Measurements from ENCODE around the gene RPUSD1. TPM values are rescaled to one million over a fixed set of nuclear protein-coding genes. Genes with fewer than 3 reads are reported as not detected.

RPUSD1 gene
- total and polyA plus RNA-seq, 11 donors: 7.1 to 25.7 (median 10.9) TPM

DNA sequence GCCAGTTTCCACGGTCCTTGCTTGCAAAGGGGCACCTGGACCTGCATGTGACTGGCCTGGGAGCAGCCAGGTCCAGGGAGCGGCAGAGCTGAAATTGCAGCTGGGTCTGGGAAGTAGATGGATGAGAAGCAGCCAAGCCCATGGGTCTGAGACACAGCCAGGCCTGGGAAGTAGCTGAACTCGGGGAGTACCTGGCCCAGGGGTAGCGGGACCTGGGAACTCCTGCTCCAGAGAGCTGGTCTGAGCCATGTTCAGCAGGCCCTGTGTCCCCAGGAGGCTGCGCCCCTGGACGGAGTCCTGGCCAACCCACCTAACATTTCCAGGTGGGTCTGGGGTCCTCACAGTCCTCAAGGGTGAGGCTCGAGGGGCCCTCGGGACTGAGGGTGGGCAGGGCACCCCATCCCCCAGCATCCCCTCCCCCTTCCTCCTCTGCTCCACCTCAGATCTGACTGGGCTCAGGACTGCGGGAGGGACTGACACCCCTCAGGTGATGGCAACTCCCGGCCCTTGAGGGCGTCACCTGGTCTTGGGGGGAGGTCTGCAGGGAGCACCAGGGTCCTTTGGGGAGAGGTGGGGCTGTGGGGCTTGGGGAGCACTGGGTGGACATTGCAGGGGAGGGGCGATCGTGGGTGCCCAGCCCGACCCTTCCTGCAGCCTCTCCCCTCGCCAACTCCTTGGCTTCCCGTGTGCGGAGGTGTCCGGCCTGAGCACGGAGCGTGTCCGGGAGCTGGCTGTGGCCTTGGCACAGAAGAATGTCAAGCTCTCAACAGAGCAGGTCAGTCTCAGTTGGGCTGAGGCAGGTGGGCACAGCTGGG lies 24.6 kb downstream of the RPUSD1 start:
- Histone ChIP-seq H3K36me3 (no peaks in the 10 kb centered on the region), H3K4me1 (no peaks in the 10 kb centered on the region), H3K27me3 (peaks cover 0 to 17% (median 0%) of the 10 kb centered on the region in 9 donors), H3K4me3 (no peak overlapping the region), H3K27ac (no peak overlapping the region), H3K9me3 (no peaks in the 10 kb centered on the region)
- TF ChIP-seq, protein P1, sequence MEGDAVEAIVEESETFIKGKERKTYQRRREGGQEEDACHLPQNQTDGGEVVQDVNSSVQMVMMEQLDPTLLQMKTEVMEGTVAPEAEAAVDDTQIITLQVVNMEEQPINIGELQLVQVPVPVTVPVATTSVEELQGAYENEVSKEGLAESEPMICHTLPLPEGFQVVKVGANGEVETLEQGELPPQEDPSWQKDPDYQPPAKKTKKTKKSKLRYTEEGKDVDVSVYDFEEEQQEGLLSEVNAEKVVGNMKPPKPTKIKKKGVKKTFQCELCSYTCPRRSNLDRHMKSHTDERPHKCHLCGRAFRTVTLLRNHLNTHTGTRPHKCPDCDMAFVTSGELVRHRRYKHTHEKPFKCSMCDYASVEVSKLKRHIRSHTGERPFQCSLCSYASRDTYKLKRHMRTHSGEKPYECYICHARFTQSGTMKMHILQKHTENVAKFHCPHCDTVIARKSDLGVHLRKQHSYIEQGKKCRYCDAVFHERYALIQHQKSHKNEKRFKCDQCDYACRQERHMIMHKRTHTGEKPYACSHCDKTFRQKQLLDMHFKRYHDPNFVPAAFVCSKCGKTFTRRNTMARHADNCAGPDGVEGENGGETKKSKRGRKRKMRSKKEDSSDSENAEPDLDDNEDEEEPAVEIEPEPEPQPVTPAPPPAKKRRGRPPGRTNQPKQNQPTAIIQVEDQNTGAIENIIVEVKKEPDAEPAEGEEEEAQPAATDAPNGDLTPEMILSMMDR (IDR thresholded peaks at IDR 0.05): no peak
- TF ChIP-seq POLR2A (IDR thresholded peaks at IDR 0.05): no peak
- peak in 1 of 5 donors; percentile 4 for DNase-seq
- intact Hi-C loops (cut with DNase I): no loop called here
- WGBS, 4 donors: 66 to 74% (median 73%) methylated on average over 8 to 21 of the region's 21 CpGs
- no peak for ATAC-seq

DNA sequence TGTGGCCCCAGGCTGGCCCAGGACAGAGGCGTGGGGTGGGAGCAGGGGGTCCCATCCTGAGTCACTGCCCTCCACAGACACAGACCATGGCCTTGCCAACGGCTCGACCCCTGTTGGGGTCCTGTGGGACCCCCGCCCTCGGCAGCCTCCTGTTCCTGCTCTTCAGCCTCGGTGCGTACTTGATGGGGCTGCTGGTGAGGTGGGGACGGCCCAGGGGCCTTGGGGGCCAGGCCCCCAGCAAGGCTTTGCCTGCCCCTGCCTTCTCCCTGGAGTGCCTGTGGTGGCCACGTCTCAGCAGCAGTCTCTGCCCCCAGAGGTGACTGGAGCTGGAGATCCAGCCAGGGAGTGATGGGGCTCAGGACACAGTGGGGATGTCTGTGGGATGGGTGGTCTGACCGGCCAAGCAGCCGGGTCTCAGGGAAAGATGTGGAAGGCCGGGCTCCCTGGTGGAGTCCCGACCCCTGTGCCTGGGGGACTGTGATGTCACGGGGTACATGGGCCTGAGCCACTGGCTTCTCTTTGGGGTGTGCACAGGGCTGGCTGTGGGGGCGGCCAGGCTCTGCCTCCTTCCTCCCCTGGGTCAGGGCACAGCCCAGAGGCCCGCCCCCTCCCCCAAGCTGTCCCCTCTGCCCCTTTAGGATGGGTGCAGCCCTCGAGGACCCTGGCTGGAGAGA lies 25.4 kb downstream of the RPUSD1 start:
- no peaks in the 10 kb centered on the region for H3K36me3 ChIP-seq
- H3K4me3 ChIP-seq: no peak overlapping the region
- no peaks in the 10 kb centered on the region for H3K9me3 ChIP-seq
- intact Hi-C loops (cut with DNase I): no loop called here
- TF ChIP-seq, protein P1 (IDR thresholded peaks at IDR 0.05): no peak
- TF ChIP-seq POLR2A (IDR thresholded peaks at IDR 0.05): no peak
- H3K4me1 ChIP-seq: peaks cover 0 to 4% (median 0%) of the 10 kb centered on the region in 12 donors
- DNase-seq: peak in 1 of 5 donors; percentile 2
- no peak for ATAC-seq
- no peak overlapping the region for H3K27ac ChIP-seq
- WGBS, 4 donors: 70 to 78% (median 73%) methylated on average over 11 to 17 of the region's 17 CpGs
- peaks cover 0 to 17% (median 0%) of the 10 kb centered on the region in 9 donors for H3K27me3 ChIP-seq

DNA sequence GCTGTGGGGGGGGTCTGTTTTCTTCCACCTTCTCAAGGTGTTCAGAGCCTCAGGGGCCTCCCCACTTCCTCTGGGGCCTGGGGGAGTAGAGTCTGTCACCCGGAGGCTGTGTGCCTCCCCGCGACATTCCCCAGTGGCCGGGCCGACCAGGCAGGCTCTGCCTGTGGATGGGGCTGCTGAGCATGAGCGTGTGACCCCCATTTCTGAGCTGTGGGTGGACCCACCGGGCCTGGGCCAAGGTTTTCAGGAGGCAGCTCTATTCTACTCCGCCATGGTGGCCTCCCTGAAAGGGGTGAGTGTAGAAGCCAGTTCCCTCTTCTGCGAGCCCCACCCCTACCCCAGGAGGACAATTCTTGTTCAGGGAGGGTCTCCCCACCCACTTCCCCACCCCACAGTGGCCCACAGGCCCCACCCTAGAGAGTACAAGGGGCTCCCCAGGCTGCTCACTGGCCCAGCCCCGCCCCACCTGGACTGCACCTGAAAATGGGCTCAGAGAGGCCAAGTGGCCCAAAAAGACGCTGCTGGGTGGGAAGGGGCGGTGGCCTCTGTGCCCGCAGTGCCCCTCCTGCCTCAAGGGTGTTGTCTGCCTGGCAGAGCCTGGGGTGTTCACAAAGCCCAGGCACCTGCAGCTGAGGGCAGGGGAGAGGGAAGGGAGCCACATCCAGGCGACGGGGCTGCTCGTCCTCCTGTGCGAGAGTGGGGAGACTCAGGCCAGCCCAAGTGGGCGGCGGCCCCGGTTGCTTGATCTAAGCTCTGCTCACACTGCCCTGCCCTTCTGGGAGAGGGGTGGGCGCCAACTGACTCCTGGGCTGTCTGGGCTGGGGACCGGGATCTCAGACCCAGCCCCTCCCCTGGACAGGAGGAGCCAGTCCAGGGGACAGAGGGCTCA lies 26.3 kb downstream of the RPUSD1 start:
- WGBS, 4 donors: 63 to 72% (median 67%) methylated on average over 4 to 22 of the region's 22 CpGs

More for the DNA sequence above, 26.3 kb downstream of the RPUSD1 start:
- Histone ChIP-seq H3K9me3 (no peaks in the 10 kb centered on the region), H3K27me3 (peaks cover 0 to 17% (median 0%) of the 10 kb centered on the region in 9 donors), H3K4me1 (peaks cover 0 to 4% (median 0%) of the 10 kb centered on the region in 12 donors), H3K4me3 (no peak overlapping the region), H3K27ac (no peak overlapping the region), H3K36me3 (no peaks in the 10 kb centered on the region)
- no peak for TF ChIP-seq POLR2A (IDR thresholded peaks at IDR 0.05)
- TF ChIP-seq, protein P1 (IDR thresholded peaks at IDR 0.05): no peak
- intact Hi-C loops (cut with DNase I): no loop called here
- no peak for ATAC-seq
- DNase-seq: peak in 1 of 5 donors; percentile 2

Data from heart left ventricle (tissue), 16 donors.